CD14-positive monocyte (primary cell): ENCODE measurements around the gene FOXO1. TPM values are rescaled to one million over a fixed set of nuclear protein-coding genes. Genes with fewer than 3 reads are reported as not detected.

ENCODE experiments used
- DNase-seq, 3 donors: peaks; one replicate each; pipeline ENCODE4 v3.0.0-alpha.2; 2011 to 2022
- H2AFZ ChIP-seq: 2 replicates; pipeline ENCODE4 v1.6.0; 2012; ENCODE audit warnings: mild to moderate bottlenecking, low read depth, low read length, inconsistent platforms; ENCODE audit not compliant: insufficient read depth, poor library complexity, severe bottlenecking
- H3K27ac ChIP-seq, 2 donors: 1 replicate in 1 of 2; 2 replicates in 1 of 2; pipeline ENCODE4 v1.5.1; 2012 to 2013; ENCODE audit warnings: low read length in 2 of 2, control low read depth in 1 of 2, inconsistent platforms in 1 of 2, low read depth in 1 of 2, mild to moderate bottlenecking in 1 of 2
- H3K27me3 ChIP-seq, 2 donors: one replicate each; pipeline versions ENCODE4 v1.6.0 to v1.6.1; 2011 to 2013; ENCODE audit warnings: low read length in 2 of 2; ENCODE audit not compliant: control insufficient read depth in 2 of 2, insufficient read depth in 2 of 2
- H3K36me3 ChIP-seq, 2 donors: replicated peaks in 1 of 2; 1 replicate in 1 of 2; 2 replicates in 1 of 2; pipeline versions ENCODE4 v1.5.1 to v1.6.1; 2012 to 2013; ENCODE audit warnings: low read length in 2 of 2, control low read depth in 1 of 2, inconsistent platforms in 1 of 2, mild to moderate bottlenecking in 1 of 2; ENCODE audit not compliant: insufficient read depth in 2 of 2, control insufficient read depth in 1 of 2
- H3K4me1 ChIP-seq, 2 donors: 1 replicate in 1 of 2; 2 replicates in 1 of 2; pipeline versions ENCODE4 v1.5.1 to v1.6.1; 2012 to 2013; ENCODE audit warnings: low read length in 2 of 2, control low read depth in 1 of 2, inconsistent platforms in 1 of 2, mild to moderate bottlenecking in 1 of 2, moderate library complexity in 1 of 2; ENCODE audit not compliant: insufficient read depth in 2 of 2, control insufficient read depth in 1 of 2
- H3K4me2 ChIP-seq: replicated peaks from 2 replicates; pipeline ENCODE3; 2012; ENCODE audit warnings: low read length, moderate library complexity, mild to moderate bottlenecking; ENCODE audit not compliant: poor library complexity, severe bottlenecking; ENCODE audit errors: extremely low read depth
- H3K4me3 ChIP-seq, 3 experiments: fragments of 200-600 bp in 1 of 3; sonication (generic) in 1 of 3; replicated peaks in 1 of 3; 1 replicate in 2 of 3; 2 replicates in 1 of 3; pipeline ENCODE4 v1.5.1; 2011 to 2013; ENCODE audit warnings: low read length in 3 of 3, mild to moderate bottlenecking in 3 of 3, control low read depth in 2 of 3, low read depth in 2 of 3, inconsistent platforms in 1 of 3, moderate library complexity in 1 of 3
- H3K79me2 ChIP-seq: 2 replicates; pipeline ENCODE4 v1.6.0; 2012; ENCODE audit warnings: mild to moderate bottlenecking, control low read depth, inconsistent platforms, low read length, moderate library complexity; ENCODE audit not compliant: insufficient read depth
- H3K9ac ChIP-seq: 2 replicates; pipeline ENCODE4 v1.6.0; 2017; ENCODE audit warnings: low read length, mild to moderate bottlenecking; ENCODE audit not compliant: insufficient read depth, poor library complexity, severe bottlenecking
- H3K9me3 ChIP-seq, 2 donors: replicated peaks in 1 of 2; 1 replicate in 1 of 2; 2 replicates in 1 of 2; pipeline versions ENCODE4 v1.5.1 to v1.6.1; 2012 to 2013; ENCODE audit warnings: low read length in 2 of 2, control low read depth in 1 of 2; ENCODE audit not compliant: control insufficient read depth in 1 of 2, insufficient read depth in 1 of 2
- H4K20me1 ChIP-seq: 2 replicates; pipeline ENCODE4 v1.6.0; 2012; ENCODE audit warnings: mild to moderate bottlenecking, low read length, control low read depth, moderate library complexity; ENCODE audit not compliant: insufficient read depth
- H3K27ac Mint-ChIP-seq, 7 donors: one replicate each; pipeline ENCODE4 v1.8.0; 2020; ENCODE audit warnings: mild to moderate bottlenecking in 7 of 7, mixed read lengths in 7 of 7, moderate library complexity in 6 of 7, inconsistent platforms in 2 of 7
- H3K27me3 Mint-ChIP-seq, 3 donors: one replicate each; pipeline ENCODE4 v1.8.0; 2021 to 2022; ENCODE audit warnings: low read depth in 3 of 3, mild to moderate bottlenecking in 3 of 3, mixed read lengths in 3 of 3, moderate library complexity in 3 of 3, inconsistent platforms in 1 of 3
- H3K36me3 Mint-ChIP-seq, 2 donors: one replicate each; pipeline ENCODE4 v1.8.0; 2020; ENCODE audit warnings: mixed read lengths in 2 of 2, inconsistent platforms in 1 of 2, mild to moderate bottlenecking in 1 of 2
- H3K4me1 Mint-ChIP-seq: one replicate; pipeline ENCODE4 v1.8.0; 2020; ENCODE audit warnings: mild to moderate bottlenecking, mixed read lengths
- H3K4me3 Mint-ChIP-seq, 2 donors: one replicate each; pipeline ENCODE4 v1.8.0; 2020; ENCODE audit warnings: mild to moderate bottlenecking in 2 of 2, mixed read lengths in 2 of 2, moderate library complexity in 1 of 2
- H3K9me3 Mint-ChIP-seq, 7 donors: one replicate each; pipeline ENCODE4 v1.8.0; 2020 to 2022; ENCODE audit warnings: mixed read lengths in 7 of 7, mild to moderate bottlenecking in 6 of 7, moderate library complexity in 6 of 7, inconsistent platforms in 2 of 7
- CTCF ChIP-seq: fragments of 200-600 bp; IDR thresholded peaks from one replicate; pipeline ENCODE4 v1.8.0; 2022; ENCODE audit warnings: antibody characterized with exemption, mild to moderate bottlenecking
- WGBS: methylation state at CpG from one replicate; pipeline ENCODE4 v1.1.5; 2013; ENCODE audit warnings: missing lambda C conversion rate; ENCODE audit not compliant: insufficient coverage; 5-methylcytosine and 5-hydroxymethylcytosine counted together
- intact Hi-C, 2 donors: fragments of 100-400 bp; cut with micrococcal nuclease; formaldehyde crosslinking; loops; one replicate each; pipeline versions ENCODE4 v1.15.0 to v1.15.1; 2023
- polyA plus RNA-seq, 3 donors: library from polyadenylated mRNA; depleted of rRNA in 1 of 3; unstranded in 2 of 3; stranded (reverse) in 1 of 3; fragments of 300-500 nt in 2 of 3; fragments of >200 nt in 1 of 3; fragmentation: Illumina TruSeq in 2 of 3; gene quantifications; 1 replicate in 2 of 3; 2 replicates in 1 of 3; pipeline ENCODE4 v1.2.3, GENCODE V29; 2012 to 2021

FOXO1 gene
- polyA plus RNA-seq, 3 donors = 3.1 to 11.3 (median 8.0) TPM

- no peak overlapping the region for H3K4me2 ChIP-seq
- peaks cover 0 to 8% of the 10 kb centered on the region in 2 donors for H3K4me1 ChIP-seq
- no peaks in the 10 kb centered on the region for H3K79me2 ChIP-seq
- Mint-ChIP-seq H3K9me3 (peaks cover 0 to 8% (median 2%) of the 10 kb centered on the region in 7 donors), H3K4me1 (peaks cover 13% of the 10 kb centered on the region), H3K27me3 (peaks cover 0 to 2% (median 0%) of the 10 kb centered on the region in 3 donors), H3K27ac (peak overlapping the region in 1 of 7 donors; percentile 51), H3K4me3 (no peak overlapping the region), H3K36me3 (no peaks in the 10 kb centered on the region)
- H2AFZ ChIP-seq = no peak overlapping the region
- TF ChIP-seq CTCF = no peak
- intact Hi-C loops = no loop called here
- H3K9me3 ChIP-seq = peaks cover 0 to 4% of the 10 kb centered on the region in 2 donors
- H3K27ac ChIP-seq = no peak overlapping the region
- H3K4me3 ChIP-seq = no peak overlapping the region
- H3K9ac ChIP-seq = no peak overlapping the region
- no peaks in the 10 kb centered on the region for H4K20me1 ChIP-seq
- H3K27me3 ChIP-seq = no peaks in the 10 kb centered on the region
- no peak for DNase-seq
- no peaks in the 10 kb centered on the region for H3K36me3 ChIP-seq
- 98% methylated on average over 4 of the region's 4 CpGs for WGBS
Measured at GRCh38 chr13:40518481-40518882, 148.0 kb downstream of the FOXO1 start.

GRCh38 chr13:40517486-40518480, 148.7 kb downstream of the FOXO1 start:
- no peak overlapping the region for H3K27ac Mint-ChIP-seq
- TF ChIP-seq CTCF = no peak
- no peak overlapping the region for H2AFZ ChIP-seq

More at GRCh38 chr13:40517486-40518480, 148.7 kb downstream of the FOXO1 start:
- intact Hi-C loops = no loop called here
- Histone ChIP-seq H3K4me1 (peaks cover 0 to 8% of the 10 kb centered on the region in 2 donors), H3K4me3 (no peak overlapping the region), H3K4me2 (no peak overlapping the region), H4K20me1 (no peaks in the 10 kb centered on the region), H3K27me3 (no peaks in the 10 kb centered on the region), H3K79me2 (no peaks in the 10 kb centered on the region), H3K27ac (no peak overlapping the region), H3K36me3 (no peaks in the 10 kb centered on the region), H3K9ac (no peak overlapping the region), H3K9me3 (peaks cover 0 to 4% of the 10 kb centered on the region in 2 donors)
- no peak for DNase-seq
- Mint-ChIP-seq H3K4me3 (no peak overlapping the region), H3K27me3 (peaks cover 0 to 2% (median 0%) of the 10 kb centered on the region in 3 donors), H3K4me1 (peaks cover 13% of the 10 kb centered on the region), H3K9me3 (peaks cover 0 to 8% (median 2%) of the 10 kb centered on the region in 7 donors), H3K36me3 (no peaks in the 10 kb centered on the region)
- WGBS = 100% methylated on average over 4 of the region's 8 CpGs
